H1 (cell line): ENCODE data around the gene DPH5. TPM values are rescaled to one million over a fixed set of nuclear protein-coding genes. Genes with fewer than 3 reads are reported as not detected.

Source experiments
- CHD7 ChIP-seq: fragments of 300-600 bp; sonication (generic); IDR thresholded peaks from 2 replicates; pipeline ENCODE4 v1.7.1; 2012; ENCODE audit warnings: low read length, moderate library complexity, mild to moderate bottlenecking, inconsistent platforms; ENCODE audit not compliant: insufficient replicate concordance
- EGR1 ChIP-seq: IDR thresholded peaks from 2 replicates; pipeline ENCODE4 v1.6.1; 2011; ENCODE audit warnings: low read depth, low read length, borderline replicate concordance
- KDM1A ChIP-seq: fragments of 200-600, 300-600 bp; sonication (generic); IDR thresholded peaks from 2 replicates; pipeline ENCODE4 v1.7.1; 2016; ENCODE audit warnings: mild to moderate bottlenecking, low read length, borderline replicate concordance
- polyA plus RNA-seq, 7 experiments: library from polyadenylated mRNA; depleted of rRNA in 3 of 7; stranded (reverse) in 5 of 7; unstranded in 2 of 7; fragments of >200 nt in 5 of 7; fragments of 200-250 nt in 2 of 7; gene quantifications; 1 replicate in 5 of 7; 2 replicates in 1 of 7; 4 replicates in 1 of 7; pipeline versions ENCODE4 v1.2.1 to v1.2.3, GENCODE V29; 2011 to 2013; ENCODE audit warnings: missing spikeins in 2 of 7, mixed read lengths in 2 of 7
- total RNA-seq: library from RNA; stranded (reverse); fragmentation: NEBNext Ultra II Directional; extraction: Animal tissue kit (Norgen Biotek cat#: 25700); gene quantifications from 2 replicates; pipeline ENCODE4 v1.2.1, GENCODE V29; 2021

Gene DPH5
- total and polyA plus RNA-seq, 2 of the 8 experiments (the other 6 are each of a cell fraction or from before 2014, with no cell fraction given), result 67.7 to 106 TPM

DNA sequence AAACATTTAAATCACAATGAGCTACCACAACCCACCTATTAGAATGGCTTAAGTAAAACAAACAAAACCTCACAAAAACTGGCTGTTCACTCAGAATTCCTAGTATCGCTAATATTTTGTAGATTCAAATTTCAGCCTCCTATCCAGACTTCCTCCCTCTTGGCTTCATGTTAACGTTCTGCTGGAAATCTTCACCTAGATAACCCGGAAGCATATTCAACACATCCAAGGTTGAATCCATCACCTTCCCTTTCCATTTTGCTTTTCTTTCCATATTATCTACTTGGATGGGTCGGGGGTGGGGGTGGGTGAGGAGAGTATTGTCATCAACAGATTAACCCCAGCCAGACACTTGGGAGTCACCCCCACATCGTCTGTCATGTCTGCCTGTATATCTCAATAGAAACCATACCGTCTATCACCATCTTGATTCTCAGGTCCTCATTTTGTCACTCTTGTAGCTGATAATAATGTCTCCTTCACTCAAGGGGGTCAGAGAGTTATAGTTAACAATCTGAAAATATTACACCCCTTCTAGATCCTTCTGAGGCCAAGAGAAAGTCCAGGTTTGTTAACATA is 1.7 kb upstream of the DPH5 start (continued):
- TF ChIP-seq EGR1 (no peak), CHD7 (no peak), KDM1A (no peak)
